Spleen (tissue), 11 donors: ENCODE measurements around the gene GABBR2. TPM values are rescaled to one million over a fixed set of nuclear protein-coding genes. Genes with fewer than 3 reads are reported as not detected.
A peak's percentile ranks its signal among the peaks of the same experiment; 100 is the strongest.

Source experiments
- DNase-seq: peaks from one replicate; pipeline ENCODE4 v3.0.0-alpha.2; 2020
- H3K27ac ChIP-seq, 8 donors: fragments of 200-600 bp; sonication (generic) in 7 of 8; 1 replicate in 4 of 8; 2 replicates in 4 of 8; pipeline versions ENCODE4 v1.5.0 to v1.8.0; 2016 to 2021; ENCODE audit warnings: inconsistent platforms in 4 of 8, mild to moderate bottlenecking in 4 of 8, moderate library complexity in 1 of 8
- H3K27me3 ChIP-seq, 7 donors: fragments of 200-600 bp; sonication (generic) in 6 of 7; replicated peaks in 1 of 7; 1 replicate in 4 of 7; 2 replicates in 3 of 7; pipeline versions ENCODE4 v1.5.0 to v1.8.0; 2016 to 2021; ENCODE audit warnings: inconsistent platforms in 3 of 7, mild to moderate bottlenecking in 1 of 7
- H3K36me3 ChIP-seq, 6 donors: fragments of 200-600 bp; sonication (generic) in 5 of 6; 1 replicate in 4 of 6; 2 replicates in 2 of 6; pipeline versions ENCODE4 v1.5.0 to v1.8.0; 2016 to 2021; ENCODE audit warnings: inconsistent platforms in 2 of 6
- H3K4me1 ChIP-seq, 6 donors: fragments of 200-600 bp; sonication (generic) in 5 of 6; 1 replicate in 3 of 6; 2 replicates in 3 of 6; pipeline versions ENCODE4 v1.5.0 to v1.8.0; 2016 to 2021; ENCODE audit warnings: inconsistent platforms in 3 of 6
- H3K4me3 ChIP-seq, 8 donors: fragments of 200-600 bp; sonication (generic) in 7 of 8; 1 replicate in 4 of 8; 2 replicates in 4 of 8; pipeline versions ENCODE4 v1.5.0 to v1.8.0; 2016 to 2021; ENCODE audit warnings: inconsistent platforms in 4 of 8, mild to moderate bottlenecking in 4 of 8, moderate library complexity in 2 of 8
- H3K9me3 ChIP-seq, 8 donors: fragments of 200-600 bp; sonication (generic) in 7 of 8; 1 replicate in 4 of 8; 2 replicates in 4 of 8; pipeline versions ENCODE4 v1.5.0 to v1.8.0; 2016 to 2021; ENCODE audit warnings: inconsistent platforms in 4 of 8
- POLR2A ChIP-seq, 3 donors: fragments of 450-650 bp; IDR thresholded peaks; one replicate each; pipeline ENCODE4 v1.5.1; 2017; ENCODE audit warnings: antibody characterized with exemption in 3 of 3, mild to moderate bottlenecking in 1 of 3
- POLR2AphosphoS5 ChIP-seq, 3 donors: sonication (generic); formaldehyde crosslinking; IDR thresholded peaks; one replicate each; pipeline ENCODE4 v1.5.1; 2017; ENCODE audit warnings: antibody characterized with exemption in 3 of 3
- WGBS, 5 donors: extraction: QIAGEN DNeasy Blood & Tissue Kit in 3 of 5; methylation state at CpG; one replicate each; pipeline versions ENCODE4 v1.1.5 to v1.1.7; 2013 to 2018; 5-methylcytosine and 5-hydroxymethylcytosine counted together
- intact Hi-C: fragments of 100-400 bp; cut with DNase I; formaldehyde crosslinking; loops from one replicate; pipeline ENCODE4 v1.15.0; 2023; ENCODE audit warnings: low total_unique reads
- polyA plus RNA-seq, 3 donors: library from polyadenylated mRNA; stranded (reverse); fragments of 200-250 nt; gene quantifications; one replicate each; pipeline ENCODE4 v1.2.1, GENCODE V29; 2013
- total RNA-seq, 7 donors: library from RNA; depleted of rRNA in 3 of 7; stranded (reverse); fragments of >200 nt in 3 of 7; fragmentation: NEBNext Ultra II Directional in 4 of 7; extraction: Animal tissue kit (Norgen Biotek cat#: 25700) in 4 of 7; gene quantifications; one replicate each; pipeline versions ENCODE4 v1.1.0 to v1.2.1, GENCODE V29; 2016 to 2021
- TF ChIP-seq, protein P1 (sequence below), 11 experiments: fragments of 200-600 bp in 7 of 11; fragments of 450-650 bp in 4 of 11; sonication (generic) in 4 of 11; IDR thresholded peaks in 8 of 11; conservative IDR thresholded peaks in 3 of 11; 1 replicate in 7 of 11; 2 replicates in 4 of 11; pipeline versions ENCODE4 v1.4.0 to v1.8.0; 2016 to 2021; ENCODE audit warnings: antibody characterized with exemption in 11 of 11, inconsistent platforms in 4 of 11, mild to moderate bottlenecking in 1 of 11
- donor health status: healthy with polysubstance abuse.
- donor health status: DM: no; HTN: no; CAD: no; lungs with moderate emphysema.
- donor health status: DM: no; HTN: no; CAD: no.
- donor health status: Bipolar disorder and iron deficiency.
- donor health status: healthy.
- donor health status: DM: no; HTN: no; CAD: no.
- donor health status: DM: yes; HTN: yes; CAD: no.

Gene GABBR2
- total and polyA plus RNA-seq, 10 donors, result 0.03 to 0.32 (median 0.07) TPM; not detected in 7

DNA sequence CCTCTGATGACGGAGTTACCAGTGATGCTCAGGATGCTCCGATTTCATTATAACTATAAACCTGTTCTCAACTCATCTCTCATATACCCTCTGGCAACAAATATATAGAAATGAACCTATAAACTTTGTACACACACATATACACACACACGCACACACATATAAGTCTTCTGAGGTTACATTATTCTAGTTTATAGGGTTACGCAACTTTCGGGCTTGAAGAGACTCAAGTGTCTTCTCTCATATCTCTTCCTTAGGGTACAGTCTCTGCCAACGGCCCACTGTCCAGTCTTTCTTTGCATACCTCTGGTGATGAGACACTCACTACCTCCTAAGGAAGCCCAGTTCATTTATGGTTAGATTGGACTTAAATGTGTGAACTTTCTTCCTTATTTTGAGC lies 383.9 kb downstream of the GABBR2 start:
- Histone ChIP-seq H3K27me3 (peaks cover 0 to 20% (median 0%) of the 10 kb centered on the region in 7 donors), H3K36me3 (no peaks in the 10 kb centered on the region), H3K4me1 (peaks cover 0 to 3% (median 0%) of the 10 kb centered on the region in 6 donors), H3K9me3 (no peaks in the 10 kb centered on the region), H3K27ac (no peak overlapping the region), H3K4me3 (no peak overlapping the region)
- WGBS, 5 donors, result 72 to 81% (median 79%) methylated on average over 6 of the region's 6 CpGs
- intact Hi-C loops, result no loop called here
- DNase-seq, result no peak
- TF ChIP-seq, protein P1, sequence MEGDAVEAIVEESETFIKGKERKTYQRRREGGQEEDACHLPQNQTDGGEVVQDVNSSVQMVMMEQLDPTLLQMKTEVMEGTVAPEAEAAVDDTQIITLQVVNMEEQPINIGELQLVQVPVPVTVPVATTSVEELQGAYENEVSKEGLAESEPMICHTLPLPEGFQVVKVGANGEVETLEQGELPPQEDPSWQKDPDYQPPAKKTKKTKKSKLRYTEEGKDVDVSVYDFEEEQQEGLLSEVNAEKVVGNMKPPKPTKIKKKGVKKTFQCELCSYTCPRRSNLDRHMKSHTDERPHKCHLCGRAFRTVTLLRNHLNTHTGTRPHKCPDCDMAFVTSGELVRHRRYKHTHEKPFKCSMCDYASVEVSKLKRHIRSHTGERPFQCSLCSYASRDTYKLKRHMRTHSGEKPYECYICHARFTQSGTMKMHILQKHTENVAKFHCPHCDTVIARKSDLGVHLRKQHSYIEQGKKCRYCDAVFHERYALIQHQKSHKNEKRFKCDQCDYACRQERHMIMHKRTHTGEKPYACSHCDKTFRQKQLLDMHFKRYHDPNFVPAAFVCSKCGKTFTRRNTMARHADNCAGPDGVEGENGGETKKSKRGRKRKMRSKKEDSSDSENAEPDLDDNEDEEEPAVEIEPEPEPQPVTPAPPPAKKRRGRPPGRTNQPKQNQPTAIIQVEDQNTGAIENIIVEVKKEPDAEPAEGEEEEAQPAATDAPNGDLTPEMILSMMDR (IDR thresholded peaks at IDR 0.05 in 8 of 11, conservative IDR thresholded peaks at IDR 0.05 in 3 of 11), result no peak
- TF ChIP-seq POLR2AphosphoS5 (IDR thresholded peaks at IDR 0.05), result no peak
- no peak for TF ChIP-seq POLR2A (IDR thresholded peaks at IDR 0.05)

DNA sequence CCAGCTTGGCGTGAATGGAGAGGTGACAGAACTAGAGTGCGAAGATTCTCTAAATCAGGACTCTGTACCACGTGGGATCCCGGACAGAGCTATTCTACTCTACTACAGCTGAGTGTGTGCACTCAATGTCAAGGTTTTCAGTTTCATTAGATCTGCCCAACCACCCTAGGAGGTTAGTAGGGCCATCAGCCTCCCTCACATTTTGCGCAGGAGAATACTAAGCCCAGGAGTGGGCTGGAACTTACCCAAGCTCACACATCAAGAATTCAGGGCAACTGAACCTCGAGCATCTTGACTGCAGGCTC lies 385.0 kb downstream of the GABBR2 start:
- H3K4me1 ChIP-seq, result peaks cover 0 to 3% (median 0%) of the 10 kb centered on the region in 6 donors
- H3K9me3 ChIP-seq, result no peaks in the 10 kb centered on the region
- no peak overlapping the region for H3K27ac ChIP-seq
- H3K36me3 ChIP-seq, result no peaks in the 10 kb centered on the region
- intact Hi-C loops, result no loop called here
- H3K4me3 ChIP-seq, result no peak overlapping the region
- no peak for DNase-seq
- 66 to 93% (median 78%) methylated on average over 4 to 6 of the region's 6 CpGs for WGBS, 5 donors
- H3K27me3 ChIP-seq, result peaks cover 0 to 10% (median 0%) of the 10 kb centered on the region in 7 donors
- TF ChIP-seq POLR2AphosphoS5 (IDR thresholded peaks at IDR 0.05) (no peak), POLR2A (IDR thresholded peaks at IDR 0.05) (no peak)
- TF ChIP-seq, protein P1 (IDR thresholded peaks at IDR 0.05 in 8 of 11, conservative IDR thresholded peaks at IDR 0.05 in 3 of 11), result no peak

DNA sequence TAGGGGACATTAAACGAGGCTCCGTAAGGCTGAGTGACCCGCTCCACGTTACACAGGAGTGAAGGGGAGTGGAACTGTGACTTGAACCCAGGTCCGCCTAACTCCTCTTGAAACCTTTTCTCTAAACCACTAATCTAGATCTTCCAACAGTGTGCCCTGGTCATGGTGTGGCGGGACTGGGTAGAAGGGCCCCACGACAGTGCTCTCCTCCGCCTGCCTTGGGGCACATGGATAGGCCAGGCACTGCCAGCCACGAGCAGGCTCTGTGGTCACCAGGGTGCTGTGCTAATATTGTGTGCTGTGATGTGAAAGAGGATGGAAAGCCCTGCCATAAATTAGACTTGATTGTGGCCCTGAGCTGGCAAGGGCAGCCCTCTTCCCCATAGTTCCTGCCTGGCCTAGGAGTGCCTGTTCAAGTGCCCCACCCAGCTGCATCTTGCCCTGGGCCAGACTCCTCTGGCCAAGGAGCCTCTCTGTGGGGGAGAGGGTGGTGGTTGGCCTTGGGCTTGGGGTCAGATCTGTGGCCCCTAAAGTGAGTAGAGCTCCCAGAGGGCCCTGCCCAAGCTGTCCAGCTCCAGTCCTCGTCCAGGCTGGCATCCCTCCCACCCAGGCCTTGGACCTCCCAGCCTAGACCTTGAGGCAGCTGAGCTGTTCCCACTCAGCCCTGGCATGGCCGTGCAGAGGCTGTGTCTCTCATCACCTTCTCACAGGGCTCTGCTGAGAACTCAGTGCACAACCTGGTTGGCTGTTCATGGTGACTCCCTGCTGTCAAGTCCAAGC lies 385.5 kb downstream of the GABBR2 start:
- H3K36me3 ChIP-seq, result no peaks in the 10 kb centered on the region
- no peak overlapping the region for H3K27ac ChIP-seq
- H3K27me3 ChIP-seq, result peaks cover 0 to 7% (median 0%) of the 10 kb centered on the region in 7 donors
- H3K9me3 ChIP-seq, result no peaks in the 10 kb centered on the region
- no peak overlapping the region for H3K4me3 ChIP-seq
- TF ChIP-seq POLR2AphosphoS5 (IDR thresholded peaks at IDR 0.05) (no peak), POLR2A (IDR thresholded peaks at IDR 0.05) (no peak)
- TF ChIP-seq, protein P1 (IDR thresholded peaks at IDR 0.05 in 8 of 11, conservative IDR thresholded peaks at IDR 0.05 in 3 of 11), result no peak
- intact Hi-C loops, result no loop called here
- peaks cover 0 to 3% (median 0%) of the 10 kb centered on the region in 6 donors for H3K4me1 ChIP-seq
- WGBS, 5 donors, result 82 to 91% (median 86%) methylated on average over 11 of the region's 11 CpGs
- peak; percentile 59 for DNase-seq

DNA sequence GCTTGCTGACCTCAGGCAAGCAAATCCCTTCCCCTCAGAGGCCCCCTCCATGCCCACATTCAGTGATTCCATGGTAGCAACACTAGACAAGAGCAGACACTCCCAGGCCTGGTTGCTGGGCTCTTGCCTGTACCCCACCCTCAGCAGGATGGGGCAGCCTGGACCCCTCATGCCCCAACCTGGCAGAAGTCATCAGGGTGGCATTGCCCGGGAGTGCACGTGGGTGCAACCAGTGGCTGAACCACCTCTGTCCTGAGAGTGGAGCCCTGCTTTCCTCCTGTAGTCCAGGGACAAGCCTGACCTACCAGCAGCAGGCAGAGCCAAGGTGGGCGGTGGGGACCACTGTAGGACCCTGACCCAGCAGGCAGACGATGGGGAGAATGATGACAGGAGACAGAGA lies 387.5 kb downstream of the GABBR2 start:
- peaks cover 0 to 7% (median 0%) of the 10 kb centered on the region in 7 donors for H3K27me3 ChIP-seq
- H3K36me3 ChIP-seq, result no peaks in the 10 kb centered on the region
- H3K4me3 ChIP-seq, result no peak overlapping the region
- 72 to 97% (median 88%) methylated on average over 4 of the region's 4 CpGs for WGBS, 5 donors
- intact Hi-C loops, result no loop called here
- no peaks in the 10 kb centered on the region for H3K9me3 ChIP-seq
- no peak overlapping the region for H3K27ac ChIP-seq
- peaks cover 0 to 3% (median 0%) of the 10 kb centered on the region in 6 donors for H3K4me1 ChIP-seq
- TF ChIP-seq, protein P1 (IDR thresholded peaks at IDR 0.05 in 8 of 11, conservative IDR thresholded peaks at IDR 0.05 in 3 of 11), result no peak
- TF ChIP-seq POLR2AphosphoS5 (IDR thresholded peaks at IDR 0.05) (no peak), POLR2A (IDR thresholded peaks at IDR 0.05) (no peak)
- no peak for DNase-seq
